Myocyte (in vitro differentiated cells): ENCODE measurements around the gene UCHL5. TPM values are rescaled to one million over a fixed set of nuclear protein-coding genes. Genes with fewer than 3 reads are reported as not detected.
A peak's percentile ranks its signal among the peaks of the same experiment; 100 is the strongest.

Source experiments
- DNase-seq: peaks from one replicate; pipeline ENCODE4 v3.0.0-alpha.2; 2012; ENCODE audit warnings: low read depth
- polyA plus RNA-seq: library from polyadenylated mRNA; unstranded; fragments of >200 nt; gene quantifications from one replicate; pipeline ENCODE4 v1.2.1, GENCODE V29; 2012; ENCODE audit warnings: missing spikeins
- total RNA-seq: library from RNA; depleted of rRNA; stranded (reverse); fragments of >200 nt; gene quantifications from 2 replicates; pipeline ENCODE4 v1.2.3, GENCODE V29; 2014

Gene UCHL5, protein sequence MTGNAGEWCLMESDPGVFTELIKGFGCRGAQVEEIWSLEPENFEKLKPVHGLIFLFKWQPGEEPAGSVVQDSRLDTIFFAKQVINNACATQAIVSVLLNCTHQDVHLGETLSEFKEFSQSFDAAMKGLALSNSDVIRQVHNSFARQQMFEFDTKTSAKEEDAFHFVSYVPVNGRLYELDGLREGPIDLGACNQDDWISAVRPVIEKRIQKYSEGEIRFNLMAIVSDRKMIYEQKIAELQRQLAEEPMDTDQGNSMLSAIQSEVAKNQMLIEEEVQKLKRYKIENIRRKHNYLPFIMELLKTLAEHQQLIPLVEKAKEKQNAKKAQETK
- 37.4 and 48.3 TPM in 2 replicates for total RNA-seq
- polyA plus RNA-seq: 16.2 TPM

DNA sequence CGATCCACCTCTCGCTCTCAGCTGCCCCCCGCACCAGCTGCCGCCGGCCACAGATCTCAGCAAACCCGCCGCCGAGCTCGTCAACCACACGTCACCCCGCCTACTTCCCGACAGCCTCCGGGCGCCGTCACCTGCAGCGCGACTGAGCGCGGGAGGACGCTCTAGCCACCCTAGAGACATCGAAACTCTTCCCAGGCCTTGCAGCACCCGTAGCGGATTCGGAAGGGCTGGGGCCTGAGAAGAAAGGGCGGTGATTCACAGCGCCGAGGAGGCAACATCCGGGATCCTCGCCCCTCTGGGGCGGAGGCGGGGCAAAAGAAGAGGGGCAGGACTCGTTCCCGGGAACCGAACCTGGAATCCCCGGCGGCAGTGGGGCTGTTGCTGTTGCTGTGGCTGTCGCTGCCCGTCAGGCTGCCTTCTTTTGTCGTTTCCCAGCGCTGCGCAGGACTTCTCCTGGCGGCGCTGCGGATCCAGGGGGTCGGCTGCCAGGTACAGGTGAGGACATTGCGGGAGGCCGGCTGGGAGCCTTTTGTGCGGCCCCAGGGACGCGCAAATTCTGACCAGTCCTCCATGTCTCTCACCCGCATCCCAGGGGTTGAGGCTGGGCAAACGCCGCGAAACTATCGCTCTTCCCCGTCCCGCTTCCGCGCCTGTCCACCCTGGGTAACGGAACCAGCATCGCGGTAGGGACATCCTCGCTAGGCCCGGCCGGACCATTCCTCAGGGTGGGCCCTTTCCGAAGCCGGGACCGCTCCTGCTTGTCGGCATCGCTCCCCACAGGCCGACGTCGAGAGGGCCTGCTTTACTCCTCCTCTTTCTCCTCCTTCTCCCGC is at the start of gene UCHL5, which contains the start of gene RO60:
TSS of gene UCHL5 (minus strand) at position 79 of the 833 bp plus-strand sequence. CDS start 100 bp downstream, outside the sequence.
TSS of gene RO60 (plus strand) at position 331 of the 833 bp plus-strand sequence. CDS start 9,443 bp downstream, outside the sequence.
- DNase-seq: peak; percentile 99

DNA sequence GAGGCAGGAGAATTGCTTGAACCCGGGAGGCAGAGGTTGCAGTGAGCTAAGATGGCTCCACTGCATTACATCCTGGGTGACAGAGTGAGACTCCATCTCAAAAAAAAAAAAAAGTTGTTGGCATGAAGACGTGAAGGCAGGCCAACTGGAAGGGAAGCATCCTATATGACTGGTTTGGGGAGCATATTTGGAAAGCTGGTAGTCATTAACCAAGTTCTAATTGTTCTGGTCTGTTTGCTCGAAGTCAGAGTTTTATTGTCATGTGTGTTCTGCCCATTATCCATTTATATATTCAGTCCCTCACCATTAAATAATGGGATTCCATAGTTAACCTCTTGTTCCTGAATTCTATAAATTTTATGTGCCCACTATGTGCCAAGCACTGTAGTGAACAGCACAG is 49.3 kb upstream of the UCHL5 start:
- DNase-seq: no peak

DNA sequence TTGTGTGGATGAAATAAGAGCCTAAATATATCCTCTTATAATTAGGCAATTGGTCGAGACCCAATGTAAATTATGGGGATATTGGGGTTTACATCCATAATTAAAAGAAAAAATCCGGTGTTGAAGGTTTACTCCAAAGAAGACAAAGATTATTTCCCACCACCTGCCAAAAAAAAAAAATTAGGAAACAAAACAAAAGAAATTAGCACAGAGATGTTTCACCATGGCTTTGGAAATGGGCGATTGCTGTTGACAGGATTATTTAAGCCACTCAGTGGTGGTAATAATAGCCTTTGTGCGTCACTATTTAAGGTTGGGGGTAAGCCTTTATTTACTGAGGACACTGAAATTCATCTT is 46.6 kb upstream of the UCHL5 start:
- no peak for DNase-seq

DNA sequence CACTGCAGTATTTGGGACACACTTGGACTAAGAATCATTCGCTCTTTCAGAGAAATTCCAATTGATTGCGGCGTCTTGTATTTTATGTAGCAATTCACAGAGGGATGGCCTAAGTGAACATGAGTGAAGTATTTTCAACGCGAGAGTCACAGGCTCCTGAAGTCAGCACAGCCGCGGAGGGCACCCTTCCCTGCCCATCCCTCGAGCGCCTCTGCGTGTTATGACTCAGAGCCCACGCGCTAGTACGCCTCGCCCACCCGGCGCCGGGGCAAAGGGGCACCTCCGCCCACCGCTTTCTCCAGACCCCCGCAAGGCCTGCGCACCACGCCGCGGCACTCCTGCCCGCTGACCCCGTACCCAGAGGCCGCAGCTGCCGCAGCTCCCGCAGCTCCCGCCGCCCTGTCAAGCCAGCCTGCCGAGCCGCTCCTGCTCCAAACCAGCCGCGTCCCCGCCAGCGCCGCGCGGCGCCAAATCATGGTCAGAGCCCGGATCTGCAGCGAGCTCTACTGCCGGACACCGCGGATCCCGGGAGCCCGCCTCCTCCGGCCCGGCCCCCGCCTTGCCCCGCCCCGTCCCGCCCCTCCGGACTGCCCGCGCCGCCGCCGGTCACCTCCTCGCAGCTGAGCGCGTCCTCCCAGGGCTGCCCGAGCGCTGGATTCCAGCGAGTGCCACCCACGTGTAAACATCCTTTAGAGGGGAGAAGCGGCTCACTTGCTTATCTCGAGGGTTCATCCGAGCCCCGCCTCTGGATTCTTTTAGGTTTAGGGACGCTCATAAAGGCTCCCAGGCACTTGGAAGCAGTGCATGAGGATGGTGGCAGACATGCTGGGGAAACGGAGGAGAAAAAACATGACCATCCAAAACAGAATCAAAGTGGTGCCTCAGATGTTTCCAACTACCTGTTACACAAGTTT is 46.0 kb upstream of the UCHL5 start, which contains the start of gene GLRX2:
TSS of gene GLRX2 (minus strand) at position 508 of the 914 bp plus-strand sequence. CDS start at position 476, 32 bp downstream.
- peak; percentile 89 for DNase-seq

DNA sequence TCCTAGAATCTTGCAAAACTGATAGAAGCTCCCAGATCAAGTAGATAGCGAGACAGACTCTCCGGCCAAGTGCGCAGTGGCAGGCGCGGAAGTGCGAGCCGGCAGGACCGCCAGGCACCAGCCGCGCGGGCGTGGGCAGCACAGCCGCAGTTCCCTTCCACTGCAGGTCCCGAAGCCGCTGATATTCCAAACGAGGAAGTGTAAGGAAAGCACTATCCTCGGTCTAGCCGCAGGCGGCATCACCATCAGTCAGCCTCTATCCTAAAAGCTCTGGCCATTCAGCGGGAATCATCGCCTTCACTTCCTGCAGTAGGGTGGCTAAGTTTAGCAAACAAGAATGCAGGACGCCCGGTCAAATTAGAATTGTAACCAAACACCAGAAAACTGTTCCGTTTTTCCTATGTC is 45.3 kb upstream of the UCHL5 start:
- DNase-seq: peak; percentile 64

DNA sequence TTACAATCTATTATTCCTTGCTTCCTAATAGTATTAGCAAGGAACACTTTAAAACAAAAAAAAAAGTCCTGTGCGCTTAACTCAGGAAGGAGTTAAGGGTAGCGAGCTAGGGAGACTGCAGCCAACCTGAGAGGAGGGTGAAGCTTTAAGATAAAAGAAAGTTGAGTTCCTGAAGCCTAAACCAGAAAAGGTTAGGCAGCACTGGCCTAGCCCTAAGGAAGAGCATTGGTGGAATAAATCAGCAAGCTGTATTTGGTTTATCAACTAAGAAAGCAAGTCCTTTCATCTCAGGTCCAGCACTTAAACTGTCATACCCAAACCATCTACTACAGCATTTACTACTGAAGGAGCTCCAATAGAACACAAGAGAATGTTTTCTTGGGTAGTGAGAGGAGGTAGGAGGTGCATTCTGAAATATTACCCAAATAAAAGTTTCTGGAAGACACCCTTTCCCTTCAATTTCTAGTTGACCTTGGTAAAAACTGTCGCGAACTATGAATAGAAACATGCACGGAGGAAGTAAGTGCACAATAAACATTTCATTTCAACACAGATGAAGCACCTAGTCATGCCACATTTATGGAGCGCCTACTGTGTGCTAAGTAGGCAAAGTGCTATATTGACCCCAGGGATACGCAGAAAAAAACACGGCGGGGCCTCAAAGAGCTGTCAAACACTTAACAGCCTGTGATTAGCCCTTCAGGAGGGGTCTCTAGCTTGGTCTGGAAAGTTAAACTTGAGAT is 44.8 kb upstream of the UCHL5 start:
- DNase-seq: no peak

DNA sequence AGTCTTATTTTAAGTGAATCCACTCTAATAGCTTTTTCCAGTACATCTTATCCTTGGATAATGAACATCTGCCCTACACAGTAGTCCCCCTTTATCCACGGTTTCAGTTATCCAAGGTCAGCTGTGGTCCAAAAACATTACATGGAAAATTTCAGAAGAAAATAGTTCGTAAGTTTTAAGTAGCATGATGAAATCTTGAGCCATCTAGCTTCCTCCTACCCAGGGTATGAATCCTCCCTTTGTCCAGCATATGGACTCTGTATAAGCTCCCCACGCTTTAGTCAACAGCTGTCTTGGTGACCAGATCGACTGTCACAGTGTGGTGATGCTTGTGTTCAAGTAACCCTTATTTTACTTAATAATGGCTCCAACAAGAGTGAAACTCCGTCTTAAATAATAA is 43.5 kb upstream of the UCHL5 start:
- no peak for DNase-seq

DNA sequence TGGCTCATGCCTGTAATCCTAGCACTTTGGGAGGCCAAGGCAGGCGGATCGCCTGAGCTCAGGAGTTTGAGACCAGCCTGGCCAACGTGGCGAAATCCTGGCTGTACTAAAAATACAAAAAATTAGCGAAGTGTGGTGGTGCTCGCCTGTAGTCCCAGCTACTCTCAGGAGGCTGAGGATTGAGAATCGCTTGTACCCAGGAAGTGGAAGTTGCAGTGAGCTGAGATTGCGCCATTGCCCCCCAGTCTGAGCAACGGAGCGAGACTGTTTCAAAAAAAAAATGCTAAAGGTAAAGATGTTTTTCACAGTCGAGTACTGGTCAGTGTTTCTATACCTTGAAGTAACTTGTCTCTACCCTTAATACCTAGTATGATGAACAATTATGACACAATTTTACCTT is 35.0 kb upstream of the UCHL5 start:
- DNase-seq: no peak

DNA sequence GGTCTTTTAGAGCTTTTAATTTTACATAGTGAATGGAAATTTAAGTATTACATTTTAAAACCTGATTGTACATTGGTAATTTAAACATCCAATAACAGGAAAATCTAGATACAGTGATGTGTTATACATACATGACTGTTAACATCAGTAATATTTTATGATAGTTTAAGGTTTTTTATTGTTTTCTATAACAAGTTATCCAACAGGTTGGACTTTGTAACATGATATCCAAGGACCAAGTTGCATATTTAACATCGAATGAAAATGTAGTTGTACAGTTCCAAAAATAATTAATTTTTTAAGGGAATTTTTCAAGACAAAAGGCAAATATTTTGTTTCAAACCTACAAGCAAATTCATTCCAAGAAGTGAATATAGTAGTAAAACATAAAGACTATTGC is 31.7 kb upstream of the UCHL5 start:
- no peak for DNase-seq

DNA sequence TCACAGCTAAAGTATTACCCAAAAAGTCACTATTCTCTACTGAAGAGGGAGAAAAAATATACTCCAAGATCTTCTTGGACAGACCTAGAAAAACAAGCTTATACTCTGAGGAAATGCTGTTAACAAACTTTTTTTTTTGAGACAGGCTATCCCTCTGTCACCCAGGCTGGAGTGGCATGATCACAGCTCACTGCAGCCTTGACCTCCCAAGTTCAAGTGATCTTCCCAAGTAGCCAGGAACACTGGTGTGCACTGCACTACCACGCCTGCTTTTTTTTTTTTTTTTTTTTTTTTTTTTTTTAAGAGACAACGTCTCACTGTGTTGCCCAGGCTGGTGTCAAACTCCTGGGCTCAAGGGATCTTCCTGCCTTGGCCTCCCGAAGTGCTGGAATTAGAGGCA is 28.7 kb upstream of the UCHL5 start:
- no peak for DNase-seq

DNA sequence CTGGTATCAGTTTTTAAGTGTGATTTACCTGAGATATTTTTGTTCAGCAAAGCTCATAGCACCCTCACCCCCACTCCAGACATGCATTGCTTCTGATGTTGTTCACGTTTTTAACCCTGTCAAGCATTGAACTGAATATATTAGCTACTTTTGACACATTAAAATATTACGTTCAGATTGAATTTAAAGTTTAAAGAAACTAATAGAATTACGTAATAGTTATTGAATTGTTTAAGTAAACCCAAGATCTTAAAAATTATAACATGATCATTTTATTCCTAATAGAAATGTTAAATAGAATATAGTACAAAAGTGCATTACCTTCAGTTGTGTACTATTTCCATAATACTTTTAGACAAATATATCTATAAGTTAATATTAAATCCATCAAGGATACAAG is 27.2 kb upstream of the UCHL5 start:
- DNase-seq: no peak

DNA sequence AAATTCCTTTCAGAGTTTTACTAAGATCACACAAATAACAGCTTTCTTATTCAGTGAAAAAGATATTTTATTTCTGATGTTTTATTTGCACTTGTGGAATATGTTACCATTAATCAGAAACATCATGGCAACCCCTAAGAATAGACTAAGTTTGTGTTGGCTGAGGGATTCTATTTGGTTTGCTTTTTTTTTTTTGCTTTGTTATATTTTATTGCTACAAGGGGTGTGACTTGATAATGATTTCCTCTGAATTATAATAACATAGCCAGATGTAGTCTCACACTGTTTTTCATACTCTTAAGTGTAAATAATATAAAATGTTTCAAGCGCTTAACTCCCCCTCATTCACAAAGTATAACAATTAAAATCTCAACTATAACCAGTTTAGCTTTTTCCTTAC is 26.1 kb upstream of the UCHL5 start:
- no peak for DNase-seq

DNA sequence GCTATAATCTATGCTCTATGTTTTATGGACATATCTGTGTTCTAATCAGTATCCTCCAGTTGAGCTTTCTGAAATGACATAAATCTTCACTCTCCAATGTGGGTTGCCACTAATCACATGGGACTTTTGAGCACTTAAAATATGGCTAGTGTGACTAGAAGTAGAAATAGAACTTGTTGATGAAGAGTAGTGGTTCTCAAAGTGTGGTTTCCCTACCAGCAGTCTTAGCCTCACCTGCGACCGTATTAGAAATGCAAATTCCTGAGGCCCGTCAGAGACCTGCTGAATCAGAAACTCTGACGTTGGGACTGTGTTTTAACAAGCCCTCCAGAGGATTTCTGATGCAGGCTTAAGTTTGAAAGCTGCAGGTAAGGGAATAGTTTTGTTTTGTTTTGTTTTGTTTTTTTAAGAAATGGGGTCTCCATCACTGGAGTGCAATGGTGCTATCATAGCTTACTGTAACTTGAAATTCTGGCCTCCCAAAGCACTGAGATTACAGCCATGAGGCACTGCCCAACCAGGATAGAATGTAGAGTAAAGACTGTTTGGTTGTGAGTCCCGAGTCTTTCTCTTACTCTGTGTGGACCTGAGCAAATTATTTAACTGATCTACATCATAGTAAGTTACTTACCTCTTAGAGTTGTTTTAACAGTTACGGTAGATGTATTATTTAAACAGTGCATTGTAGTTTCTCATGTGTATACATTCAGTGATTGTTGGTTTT is 24.4 kb upstream of the UCHL5 start:
- DNase-seq: no peak

DNA sequence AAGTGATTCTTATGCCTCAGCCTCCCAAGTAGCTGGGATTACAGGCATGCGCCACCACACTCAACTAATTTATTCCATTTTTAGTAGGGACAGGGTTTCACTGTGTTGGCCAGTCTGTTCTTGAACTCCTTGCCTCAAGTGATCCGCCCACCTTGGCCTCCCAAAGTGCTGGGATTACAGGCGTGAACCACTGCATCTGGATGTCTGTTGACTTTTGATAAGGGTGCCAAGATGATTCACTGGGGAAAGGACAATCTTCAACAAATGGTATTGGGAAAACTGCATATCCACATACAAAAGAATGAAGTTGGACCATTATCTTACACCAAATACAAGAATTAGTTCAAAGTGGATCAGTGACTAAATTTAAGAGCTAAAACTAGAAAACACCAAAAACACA is 20.0 kb upstream of the UCHL5 start:
- no peak for DNase-seq

DNA sequence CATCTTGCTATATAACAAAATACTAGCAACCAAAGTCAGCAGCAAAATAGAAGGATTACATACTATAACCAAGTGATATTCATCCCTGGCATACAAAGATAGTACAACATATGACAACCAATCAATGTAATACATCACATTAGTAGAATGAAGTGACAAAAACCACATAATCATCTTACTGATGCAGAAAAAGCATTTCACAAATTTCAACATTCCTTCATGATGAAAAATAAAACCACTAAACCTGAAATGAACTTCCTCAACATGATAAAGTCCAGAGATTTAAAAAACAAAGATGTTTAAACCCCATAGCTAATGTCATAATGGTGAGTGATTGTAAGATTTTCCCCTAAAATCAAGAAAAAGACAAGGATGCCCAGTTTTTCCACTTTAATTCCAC is 18.8 kb upstream of the UCHL5 start:
- DNase-seq: no peak

DNA sequence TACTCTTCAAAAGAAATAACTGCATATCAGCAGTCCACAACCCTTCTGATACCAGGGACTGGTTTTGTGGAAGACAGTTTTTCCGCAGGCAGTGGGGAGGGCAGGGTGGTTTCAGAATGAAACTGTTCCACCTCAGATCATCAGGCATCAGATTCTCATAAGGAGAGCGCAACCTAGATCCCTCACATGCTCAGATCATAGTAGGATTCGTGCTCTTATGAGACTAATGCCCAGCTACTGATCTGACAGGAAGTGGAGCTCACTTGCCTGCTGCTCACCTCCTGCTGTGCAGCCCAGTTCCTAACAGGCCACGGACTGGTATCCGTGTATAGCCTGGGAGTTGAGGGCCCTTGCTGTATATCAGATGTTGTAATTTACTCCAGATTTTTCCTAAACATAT is 11.8 kb upstream of the UCHL5 start:
- no peak for DNase-seq

DNA sequence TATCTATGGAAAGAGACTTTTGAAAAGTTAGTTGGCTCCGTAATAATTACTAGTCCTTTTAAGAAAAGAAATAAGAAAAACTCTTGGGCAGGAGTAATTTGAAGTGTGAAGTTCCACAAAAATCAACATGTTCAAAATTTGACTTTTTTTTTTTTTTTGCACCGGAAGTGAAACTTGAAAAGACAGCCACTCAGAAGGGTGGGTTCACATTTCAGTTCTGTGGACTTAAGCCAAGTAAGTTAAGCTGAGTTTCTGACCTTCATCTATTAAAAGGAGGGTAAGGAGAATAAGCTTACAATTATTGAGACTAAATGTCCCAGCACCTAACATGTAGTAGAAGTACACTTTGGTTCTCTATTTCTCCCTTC is 11.2 kb upstream of the UCHL5 start:
- peak; percentile 13 for DNase-seq

DNA sequence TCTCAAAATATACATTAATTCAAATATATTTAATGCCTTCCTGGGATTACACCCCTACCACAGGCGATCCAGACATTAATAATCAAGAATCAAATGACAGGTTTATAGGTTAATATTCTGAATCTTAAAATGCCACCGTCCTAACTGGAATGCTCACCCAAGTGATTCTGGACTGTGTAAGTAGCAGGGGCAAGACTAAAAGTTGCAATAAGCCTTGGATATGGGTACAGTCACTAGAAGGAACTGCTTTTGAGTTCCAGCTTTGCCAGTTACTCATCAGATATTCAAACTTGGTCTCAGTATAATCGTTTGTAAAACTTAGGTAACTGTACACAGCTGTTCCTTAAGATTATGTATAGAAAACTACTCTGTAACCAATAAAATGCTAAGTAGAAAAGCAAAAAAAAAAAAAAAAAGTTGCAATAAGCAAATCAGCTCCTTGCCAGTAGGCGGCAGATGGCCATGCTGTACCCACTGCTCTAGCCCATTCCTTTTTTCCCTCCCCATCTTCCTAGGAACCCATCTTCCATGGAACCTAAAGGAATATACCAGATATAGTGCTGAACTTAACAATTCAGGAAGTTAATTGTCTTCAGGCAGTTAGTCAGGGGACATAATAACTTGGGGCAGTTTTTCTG is 10.7 kb upstream of the UCHL5 start:
- DNase-seq: no peak

DNA sequence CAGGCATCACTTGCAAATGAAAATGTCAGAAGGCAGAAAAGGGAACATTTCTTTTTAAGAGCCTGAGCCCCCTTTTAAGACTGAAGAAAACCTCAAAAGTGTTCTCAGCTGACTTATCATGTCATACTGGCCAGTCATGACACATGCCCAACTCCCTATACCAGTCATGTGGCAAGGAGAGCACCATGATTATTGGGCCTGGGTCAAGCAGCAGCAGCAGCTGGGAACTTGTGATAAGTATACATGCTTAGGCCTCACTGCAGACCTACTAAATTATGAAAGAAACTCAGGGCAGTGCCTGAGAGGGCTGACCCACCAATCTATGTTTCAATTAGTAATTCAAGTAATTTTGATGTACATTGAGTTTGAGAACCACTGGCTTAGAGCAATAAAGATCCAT is 8.9 kb upstream of the UCHL5 start:
- DNase-seq: peak; percentile 10

DNA sequence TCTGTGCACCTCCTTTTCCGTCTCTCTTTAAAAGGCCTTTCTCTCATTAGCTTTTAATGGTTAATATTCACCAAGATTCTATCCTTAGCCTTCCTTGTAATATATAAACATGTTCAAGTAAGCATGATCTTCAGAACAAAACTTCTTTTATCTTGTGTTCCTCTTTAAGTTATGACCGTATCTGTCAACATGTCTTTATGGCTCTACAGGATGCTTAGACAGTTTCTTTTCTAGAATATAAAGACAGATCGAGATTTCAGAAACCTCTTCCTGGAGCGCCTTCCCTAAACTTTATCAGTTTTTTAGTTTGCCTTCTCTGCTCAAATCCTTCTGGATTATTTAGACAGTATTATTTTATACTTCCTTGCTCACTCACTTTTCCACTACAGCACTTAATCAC is 7.4 kb upstream of the UCHL5 start:
- DNase-seq: no peak
